BJ (cell line): Measurements from ENCODE around the gene ARMS2. TPM values are rescaled to one million over a fixed set of nuclear protein-coding genes. Genes with fewer than 3 reads are reported as not detected.

Source experiments
- CTCF ChIA-PET: fragments of 350-600 bp; formaldehyde crosslinking; extraction: SDS; loops from one replicate; lab custom pipeline; 2021; ENCODE audit warnings: antibody characterized with exemption, inconsistent platforms; lab: Yijun Ruan, JAX
- POLR2A ChIA-PET: fragments of 300-600 bp; sonication (Branson Sonifier 250); formaldehyde crosslinking; extraction: SDS; loops from one replicate; lab custom pipeline; 2021; ENCODE audit warnings: antibody characterized with exemption; lab: Charles Lee
- DNase-seq: peaks from one replicate; pipeline ENCODE4 v3.0.0-alpha.2; 2011; ENCODE audit warnings: low read depth
- H3K27me3 ChIP-seq: 2 replicates; pipeline ENCODE4 v1.6.0; 2011; ENCODE audit warnings: low read length; ENCODE audit not compliant: control insufficient read depth, insufficient read depth
- H3K36me3 ChIP-seq: 2 replicates; pipeline ENCODE4 v1.5.1; 2011; ENCODE audit warnings: low read length; ENCODE audit not compliant: control insufficient read depth, insufficient read depth
- H3K4me3 ChIP-seq: 2 replicates; pipeline ENCODE4 v1.5.1; 2011; ENCODE audit warnings: low read depth, mild to moderate bottlenecking, control low read depth, low read length
- CTCF ChIP-seq: IDR thresholded peaks from 2 replicates; pipeline ENCODE4 v1.5.1; 2011; ENCODE audit warnings: low read depth, mild to moderate bottlenecking, control low read depth, inconsistent platforms, low read length, moderate library complexity; ENCODE audit not compliant: insufficient read depth
- polyA plus RNA-seq: library from polyadenylated mRNA; depleted of rRNA; stranded (reverse); fragments of >200 nt; gene quantifications from 2 replicates; pipeline ENCODE4 v1.2.3, GENCODE V29; 2011

Gene ARMS2
- polyA plus RNA-seq, 1 experiment = not detected

- DNase-seq = no peak
- no peaks in the 10 kb centered on the region for H3K27me3 ChIP-seq
- POLR2A ChIA-PET = no interaction called here
- H3K4me3 ChIP-seq = no peak overlapping the region
- no peak for TF ChIP-seq CTCF
- CTCF ChIA-PET = interaction anchor here (1.0 to 2.2 kb wide), 4 partner anchors 8 to 70 kb away, joined by 3 to 5 read pairs (median 4); no protein-coding TSS in a partner anchor
- no peaks in the 10 kb centered on the region for H3K36me3 ChIP-seq
Observed at GRCh38 chr10:122495406-122496340, 41.2 kb downstream of the ARMS2 start.

GRCh38 chr10:122497241-122497640, 42.8 kb downstream of the ARMS2 start:
- Histone ChIP-seq H3K27me3 (no peaks in the 10 kb centered on the region), H3K36me3 (no peaks in the 10 kb centered on the region), H3K4me3 (no peak overlapping the region)
- TF ChIP-seq CTCF = no peak
- ChIA-PET POLR2A (no interaction called here), CTCF (interaction anchor here (2.2 kb wide), 1 partner anchor 30 kb away, joined by 5 read pairs; no protein-coding TSS in a partner anchor)
- DNase-seq = no peak

GRCh38 chr10:122498521-122498920, 44.1 kb downstream of the ARMS2 start:
- TF ChIP-seq CTCF = no peak
- Histone ChIP-seq H3K4me3 (no peak overlapping the region), H3K36me3 (no peaks in the 10 kb centered on the region), H3K27me3 (no peaks in the 10 kb centered on the region)
- DNase-seq = no peak
- ChIA-PET CTCF (interaction anchor here (0.7 to 1.3 kb wide), 4 partner anchors 34 to 231 kb away, joined by 3 to 5 read pairs (median 4); no protein-coding TSS in a partner anchor), POLR2A (no interaction called here)

GRCh38 chr10:122499012-122499411, 44.6 kb downstream of the ARMS2 start:
- no peak for TF ChIP-seq CTCF
- CTCF ChIA-PET = interaction anchor here (0.7 to 1.3 kb wide), 4 partner anchors 34 to 231 kb away, joined by 3 to 5 read pairs (median 4); no protein-coding TSS in a partner anchor
- no peaks in the 10 kb centered on the region for H3K36me3 ChIP-seq
- no peaks in the 10 kb centered on the region for H3K27me3 ChIP-seq
- POLR2A ChIA-PET = no interaction called here
- DNase-seq = no peak
- H3K4me3 ChIP-seq = no peak overlapping the region

GRCh38 chr10:122499491-122499941, 45.1 kb downstream of the ARMS2 start:
- POLR2A ChIA-PET = no interaction called here
- CTCF ChIA-PET = interaction anchor here (1.1 kb wide), 1 partner anchor 232 kb away, joined by 4 read pairs; no protein-coding TSS in a partner anchor

More at GRCh38 chr10:122499491-122499941, 45.1 kb downstream of the ARMS2 start:
- TF ChIP-seq CTCF = no peak
- no peak overlapping the region for H3K4me3 ChIP-seq
- H3K27me3 ChIP-seq = no peaks in the 10 kb centered on the region
- DNase-seq = no peak
- H3K36me3 ChIP-seq = no peaks in the 10 kb centered on the region
